NAMALWA (cell line): ENCODE measurements around the gene FAM3C.
"Not testable (repeated sequence)": the region's sequence is repeated elsewhere in the genome, so short reads cannot be mapped to it uniquely, and the experiment has no call there.

ENCODE experiments used
- DNase-seq: peaks from one replicate; pipeline ENCODE4 v3.0.0-alpha.2; 2015; ENCODE audit warnings: low spot score

Gene FAM3C

DNA sequence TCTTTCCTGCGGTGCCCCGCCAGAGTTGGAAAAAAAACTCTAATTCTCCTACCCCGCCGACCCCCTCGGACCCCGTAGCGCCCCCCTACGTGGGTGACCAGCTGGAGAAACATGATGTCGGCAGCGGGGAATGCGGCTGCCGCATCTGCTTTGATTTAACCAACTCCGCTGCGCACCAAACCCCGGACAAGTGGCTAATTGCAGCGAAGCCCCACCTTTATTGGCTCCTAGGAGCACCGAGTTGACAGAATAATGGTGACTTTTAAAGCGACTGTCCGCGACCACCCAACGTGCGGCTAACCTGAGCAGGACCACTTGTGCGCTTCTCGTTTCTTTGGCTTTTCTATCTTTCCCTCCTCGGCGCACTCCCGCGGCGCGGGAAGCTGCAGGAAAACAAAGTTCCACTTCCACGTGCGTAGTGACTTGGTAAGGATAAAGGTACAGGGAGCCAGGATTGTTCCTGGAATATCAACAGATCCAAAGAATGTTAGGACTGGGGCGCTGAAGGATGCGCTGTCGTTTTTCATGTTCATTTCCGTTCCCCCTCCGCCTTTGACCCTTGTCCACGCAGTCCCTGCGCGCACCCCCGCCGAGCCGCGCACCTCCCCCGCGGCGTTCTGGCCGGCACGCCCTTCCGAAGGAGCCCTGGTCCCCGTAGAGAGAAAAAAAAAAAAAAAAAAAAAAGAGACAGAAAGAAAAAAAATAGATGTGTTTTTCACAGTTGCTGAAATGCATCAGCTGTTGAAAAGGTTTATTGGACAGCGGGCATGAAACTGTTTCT, 65.9 kb downstream of the FAM3C start:
- no peak for DNase-seq

DNA sequence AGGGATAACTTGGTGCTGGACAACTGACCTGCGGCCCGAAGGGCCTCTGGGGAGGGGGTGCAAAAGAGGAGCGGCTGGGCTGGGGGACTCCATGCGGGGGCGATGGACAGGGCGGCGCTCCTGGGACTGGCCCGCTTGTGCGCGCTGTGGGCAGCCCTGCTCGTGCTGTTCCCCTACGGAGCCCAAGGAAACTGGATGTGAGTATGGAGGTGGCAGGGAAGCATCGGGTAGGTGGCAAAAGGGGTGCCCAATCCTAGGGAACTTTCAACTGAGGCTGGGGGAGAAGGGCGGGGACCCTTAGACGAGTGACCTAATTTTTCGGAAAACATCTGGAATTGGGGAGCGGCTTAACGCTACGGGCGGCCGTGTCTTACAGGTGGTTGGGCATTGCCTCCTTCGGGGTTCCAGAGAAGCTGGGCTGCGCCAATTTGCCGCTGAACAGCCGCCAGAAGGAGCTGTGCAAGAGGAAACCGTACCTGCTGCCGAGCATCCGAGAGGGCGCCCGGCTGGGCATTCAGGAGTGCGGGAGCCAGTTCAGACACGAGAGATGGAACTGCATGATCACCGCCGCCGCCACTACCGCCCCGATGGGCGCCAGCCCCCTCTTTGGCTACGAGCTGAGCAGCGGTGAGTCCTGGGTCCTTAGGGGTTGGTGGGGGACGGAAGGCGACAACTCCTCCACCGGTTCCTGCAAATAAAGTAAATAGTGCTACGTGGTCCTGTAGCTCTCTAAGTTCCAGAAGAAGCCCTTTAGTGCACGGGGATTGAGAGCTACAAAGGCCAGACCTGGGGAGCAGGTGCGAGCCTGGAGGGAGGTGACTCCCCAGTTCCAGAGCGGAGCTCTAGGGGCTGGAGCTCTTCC, 66.7 kb downstream of the FAM3C start:
- DNase-seq, result no peak

DNA sequence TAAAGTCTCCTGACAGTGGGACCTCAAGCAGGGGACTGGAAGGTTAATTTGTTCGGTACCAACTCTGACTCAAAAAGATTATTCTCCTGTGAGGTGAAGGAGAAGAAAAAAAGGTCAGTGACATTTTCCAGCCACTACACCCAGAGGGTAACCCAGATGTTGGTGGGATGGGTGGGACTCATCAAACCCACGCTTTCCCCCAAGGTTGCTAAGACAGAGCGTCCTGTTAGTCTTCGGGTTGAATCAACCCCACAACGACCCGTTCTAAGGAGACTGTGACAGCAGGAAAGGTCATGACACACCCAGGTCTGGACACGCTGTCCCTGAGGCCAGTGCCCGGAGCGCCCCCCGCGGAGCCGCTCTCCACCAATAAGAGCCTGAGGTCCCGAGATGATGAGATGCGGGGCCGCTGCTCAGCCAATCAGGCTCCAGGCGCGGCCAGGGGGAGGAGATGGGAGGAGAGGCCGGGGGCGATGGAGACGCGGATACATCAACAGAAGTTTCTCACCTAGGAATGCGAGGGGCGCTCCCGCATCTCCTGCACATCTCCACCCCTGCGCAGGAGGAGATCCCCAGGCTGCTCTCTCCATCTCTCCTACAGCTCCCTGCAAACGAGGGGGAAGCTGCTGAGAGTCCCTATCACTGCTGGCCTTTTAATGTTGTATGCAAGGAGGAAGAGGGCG, 67.5 kb downstream of the FAM3C start, which contains the start of gene WNT16:
TSS of gene WNT16 (plus strand) at position 493 of the 683 bp plus-strand sequence. CDS start 293 bp downstream, outside the sequence.
- no peak for DNase-seq

DNA sequence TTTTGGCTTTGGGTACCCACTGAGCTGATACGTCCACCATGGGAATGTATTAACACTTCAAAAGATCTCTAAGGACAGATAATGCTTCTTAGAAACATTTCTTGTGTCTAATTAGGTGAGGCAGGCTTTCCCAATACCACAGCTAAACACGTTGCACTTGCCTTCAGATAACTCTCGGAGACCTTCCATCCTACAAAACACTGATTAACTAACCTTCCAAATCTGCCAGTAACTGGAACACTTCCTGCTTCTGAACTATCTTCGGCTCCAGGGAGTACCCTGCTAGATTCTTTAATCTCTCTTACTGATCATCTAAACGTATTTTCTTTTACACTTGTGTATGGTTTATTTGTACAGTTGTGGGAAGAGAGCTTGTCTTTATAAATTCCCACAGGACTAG, 68.4 kb downstream of the FAM3C start:
- DNase-seq, result no peak

DNA sequence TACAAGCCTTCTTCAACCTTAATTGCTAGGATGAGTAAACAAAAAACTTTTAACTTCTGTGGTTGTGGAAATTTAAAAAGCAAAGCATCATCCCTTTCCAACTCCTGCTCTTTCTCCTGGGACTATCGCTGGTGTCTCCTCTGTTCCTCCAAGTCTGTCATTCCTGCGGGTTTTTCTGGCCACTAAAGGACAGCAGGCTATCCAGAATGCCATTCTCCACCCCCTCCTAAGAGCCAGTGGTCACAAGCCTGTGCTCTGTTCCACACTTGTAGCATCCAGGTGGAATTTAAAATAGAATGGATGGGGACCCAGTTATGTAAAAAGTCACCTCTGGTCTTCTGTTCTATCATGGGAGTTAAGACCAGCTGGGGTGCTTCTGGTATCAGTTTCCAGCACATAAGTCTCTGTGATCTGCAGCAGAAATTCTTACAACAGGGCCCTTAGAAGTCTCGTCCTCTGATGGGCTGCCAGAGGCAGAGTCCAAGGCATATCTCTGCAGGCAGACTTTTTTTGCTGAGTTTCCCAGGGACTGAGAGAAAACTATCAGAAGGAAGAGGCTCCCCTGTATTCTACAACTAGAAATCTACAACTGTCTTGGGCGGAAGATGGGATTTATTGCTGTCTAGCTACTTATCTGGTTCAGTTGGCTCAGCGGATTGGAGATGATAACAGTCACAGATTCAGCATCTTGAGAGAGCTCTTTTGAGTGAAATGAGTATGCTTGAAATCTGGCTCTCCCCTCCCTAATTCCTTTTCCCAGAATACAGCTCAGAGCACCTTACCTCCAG, 72.4 kb downstream of the FAM3C start:
- no peak for DNase-seq

DNA sequence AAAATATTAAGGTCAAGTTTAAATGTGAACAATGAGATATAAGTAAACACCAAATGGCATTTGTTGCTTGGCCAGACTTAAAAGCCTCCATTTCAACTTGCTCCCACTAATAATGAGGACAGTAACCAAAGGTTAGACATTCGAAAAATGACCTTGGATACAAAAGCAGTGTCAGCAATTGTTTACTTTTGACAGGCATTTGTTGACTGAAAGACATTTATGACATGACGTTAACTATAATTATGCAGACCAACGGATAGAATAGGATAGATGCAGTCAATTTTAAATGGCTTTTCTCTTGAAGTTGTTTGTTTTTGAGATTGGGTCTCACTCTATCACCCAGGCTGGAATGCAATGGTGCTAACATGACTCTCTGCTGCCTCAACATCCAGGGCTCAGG, 73.6 kb downstream of the FAM3C start:
- no peak for DNase-seq

DNA sequence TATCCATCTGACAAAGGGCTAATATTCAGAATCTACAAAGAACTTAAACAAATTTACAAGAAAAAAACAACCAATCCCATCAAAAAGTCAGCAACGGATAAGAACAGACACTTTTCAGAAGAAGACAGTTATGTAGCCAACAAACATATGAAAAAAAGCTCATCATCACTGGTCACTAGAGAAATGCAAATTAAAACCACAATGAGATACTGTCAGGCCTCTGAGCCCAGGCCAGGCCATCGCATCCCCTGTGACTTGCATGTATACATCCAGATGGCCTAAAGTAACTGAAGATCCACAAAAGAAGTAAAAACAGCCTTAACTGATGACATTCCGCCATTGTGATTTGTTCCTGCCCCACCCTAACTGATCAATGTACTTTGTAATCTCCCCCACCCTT, 80.9 kb downstream of the FAM3C start:
- DNase-seq, result not testable (repeated sequence)

DNA sequence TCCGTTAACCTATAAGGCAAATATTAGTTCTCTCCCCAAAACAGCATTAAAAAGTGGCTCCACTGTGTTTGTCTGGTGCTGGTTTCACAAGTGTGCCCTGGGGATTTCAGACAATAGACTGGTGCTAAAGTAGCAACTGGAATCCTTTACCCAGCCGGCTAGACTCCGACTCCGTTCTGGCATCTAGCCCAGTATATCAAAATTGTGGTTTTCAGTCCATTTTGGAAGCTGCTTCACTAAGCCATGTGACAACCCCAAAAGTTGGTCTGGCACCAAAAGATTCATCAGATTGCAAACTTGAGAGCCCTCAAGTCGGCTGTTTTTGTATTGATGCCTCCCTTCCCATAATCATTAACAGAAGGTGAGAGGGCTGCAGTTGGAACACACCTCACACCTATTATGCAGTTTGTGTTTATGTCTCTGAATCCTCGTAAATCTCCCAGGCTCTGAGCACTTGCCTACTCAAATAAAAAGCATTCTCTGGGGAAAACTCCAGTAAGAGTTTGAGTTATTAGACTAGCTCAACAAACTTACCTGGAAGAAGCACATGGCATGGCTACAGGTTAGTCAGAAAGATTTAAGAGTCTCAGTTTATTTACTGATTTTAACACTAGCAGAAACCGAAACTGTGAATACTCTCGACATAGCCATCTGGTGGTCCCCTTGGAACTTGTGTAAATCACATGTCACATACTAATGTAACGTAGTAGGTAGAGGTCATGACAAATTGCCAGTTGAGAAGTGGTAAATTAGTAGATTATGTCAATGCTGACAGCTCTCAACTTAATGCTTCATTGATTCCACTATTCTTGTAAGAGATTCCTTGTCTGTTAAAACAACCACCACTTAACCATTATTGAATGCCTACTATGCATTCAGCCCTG, 82.1 kb downstream of the FAM3C start:
- DNase-seq, result peak; percentile 77

DNA sequence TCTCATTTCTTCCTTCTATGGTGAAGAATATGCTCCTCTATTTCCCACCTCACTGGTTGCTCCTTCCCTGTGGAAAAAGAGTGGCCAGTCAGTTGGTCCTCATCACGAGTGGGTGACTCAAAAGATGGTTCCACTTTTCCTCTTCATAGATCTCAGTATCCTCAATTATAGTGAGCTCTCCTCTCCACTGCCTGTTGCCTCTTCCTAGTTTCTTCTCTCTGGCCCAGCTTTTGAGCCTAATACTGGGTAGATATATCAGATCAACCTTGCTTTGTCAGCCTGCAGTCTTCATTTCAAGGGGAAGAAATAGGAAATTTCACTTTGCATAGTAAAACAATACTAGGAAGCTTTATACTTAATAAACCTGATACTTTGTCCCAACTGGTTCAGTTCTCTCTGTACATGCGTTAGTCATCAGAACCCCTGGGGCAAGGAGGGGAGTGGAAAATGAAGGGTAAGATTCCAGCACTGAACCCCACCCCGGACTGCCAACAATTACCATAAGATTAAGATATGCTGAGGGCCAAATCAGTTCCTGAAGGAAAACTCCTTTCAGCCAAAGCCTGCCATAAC, 82.8 kb downstream of the FAM3C start:
- DNase-seq, result no peak

DNA sequence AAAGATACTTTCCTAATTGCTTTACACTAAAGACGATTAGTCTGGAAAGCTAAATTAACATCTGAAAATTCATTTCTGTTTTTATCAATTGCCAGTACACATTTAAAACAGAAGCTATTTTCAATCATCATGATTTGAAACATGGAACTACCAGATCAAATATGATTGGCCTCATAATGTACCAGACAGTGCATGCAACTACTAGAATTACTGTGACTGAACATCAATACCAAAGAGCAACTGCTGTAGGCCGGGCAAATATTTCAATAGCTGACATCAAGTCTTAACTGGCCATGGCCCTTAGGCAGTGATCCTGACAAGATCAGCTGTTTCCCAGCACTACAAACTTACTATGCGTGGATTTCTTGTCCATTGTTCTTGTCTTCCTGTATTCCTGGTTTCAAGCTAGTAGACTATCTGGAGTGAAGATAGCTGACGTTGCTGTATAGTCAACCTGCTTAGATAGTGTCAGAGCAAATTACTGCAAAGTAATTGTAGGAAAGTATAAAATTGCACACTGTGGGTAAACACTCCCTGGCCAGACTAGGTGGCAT, 89.0 kb downstream of the FAM3C start:
- DNase-seq, result no peak

DNA sequence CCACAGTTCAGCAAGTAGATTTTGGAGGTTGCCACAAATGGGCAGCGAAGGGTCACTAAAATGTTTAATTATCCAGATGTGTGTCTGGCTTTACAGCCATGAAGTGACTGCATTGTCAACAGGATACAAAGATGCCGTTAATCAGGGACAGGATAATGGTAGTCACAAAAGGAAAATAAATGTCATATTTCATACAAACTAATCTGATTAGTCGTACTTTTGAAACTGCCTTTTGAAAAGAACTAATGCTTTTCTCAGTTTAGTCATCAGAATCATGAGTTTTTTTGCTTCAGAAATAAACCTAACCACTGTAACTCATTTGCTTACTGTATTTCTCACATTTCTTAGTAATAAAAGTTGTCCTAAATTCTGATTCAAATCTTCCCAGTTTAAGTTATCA, 89.5 kb downstream of the FAM3C start:
- DNase-seq, result no peak

DNA sequence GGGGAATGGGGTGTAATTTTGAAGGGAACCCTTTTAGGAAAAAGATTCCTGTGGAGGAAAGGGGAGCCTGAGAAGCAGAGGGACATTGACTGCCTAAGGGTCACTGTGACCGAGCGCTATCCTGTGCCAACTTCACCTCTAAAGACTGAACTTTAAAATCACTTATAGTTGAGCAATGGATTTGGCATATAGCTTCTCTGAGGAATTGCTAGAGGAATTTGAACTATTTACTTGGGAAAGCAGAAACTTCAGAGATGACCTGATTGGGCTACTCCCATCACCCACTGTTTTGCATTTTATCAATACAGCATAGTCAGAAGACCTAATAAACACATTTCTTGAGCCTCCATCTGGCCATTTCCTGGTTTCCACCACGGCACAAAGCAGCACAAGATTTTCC, 91.0 kb downstream of the FAM3C start:
- no peak for DNase-seq

DNA sequence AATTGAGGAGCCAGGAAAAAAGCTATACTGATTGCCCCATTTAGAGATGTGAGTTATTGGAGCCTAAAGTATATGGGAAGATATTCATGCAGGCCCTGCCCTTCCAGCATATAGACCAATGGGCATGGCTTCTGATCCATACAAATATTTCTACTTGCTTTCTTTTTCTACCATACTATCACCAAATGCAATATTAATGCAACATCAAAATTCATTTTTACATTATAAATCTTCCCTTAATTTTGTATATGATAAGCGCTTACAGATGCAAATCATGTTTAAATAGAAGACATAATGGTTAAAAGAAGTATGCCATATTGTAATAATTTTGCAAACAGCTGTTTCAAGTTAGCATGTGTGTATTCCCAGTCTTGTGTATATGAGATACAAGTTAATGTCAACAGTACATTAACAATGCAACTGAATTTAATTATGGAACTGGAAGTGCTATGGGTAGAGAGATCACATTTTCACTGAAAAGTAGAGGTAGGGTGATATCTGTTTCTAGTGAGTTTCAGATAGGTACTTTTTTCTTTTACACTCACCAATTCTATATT, 91.9 kb downstream of the FAM3C start:
- no peak for DNase-seq

DNA sequence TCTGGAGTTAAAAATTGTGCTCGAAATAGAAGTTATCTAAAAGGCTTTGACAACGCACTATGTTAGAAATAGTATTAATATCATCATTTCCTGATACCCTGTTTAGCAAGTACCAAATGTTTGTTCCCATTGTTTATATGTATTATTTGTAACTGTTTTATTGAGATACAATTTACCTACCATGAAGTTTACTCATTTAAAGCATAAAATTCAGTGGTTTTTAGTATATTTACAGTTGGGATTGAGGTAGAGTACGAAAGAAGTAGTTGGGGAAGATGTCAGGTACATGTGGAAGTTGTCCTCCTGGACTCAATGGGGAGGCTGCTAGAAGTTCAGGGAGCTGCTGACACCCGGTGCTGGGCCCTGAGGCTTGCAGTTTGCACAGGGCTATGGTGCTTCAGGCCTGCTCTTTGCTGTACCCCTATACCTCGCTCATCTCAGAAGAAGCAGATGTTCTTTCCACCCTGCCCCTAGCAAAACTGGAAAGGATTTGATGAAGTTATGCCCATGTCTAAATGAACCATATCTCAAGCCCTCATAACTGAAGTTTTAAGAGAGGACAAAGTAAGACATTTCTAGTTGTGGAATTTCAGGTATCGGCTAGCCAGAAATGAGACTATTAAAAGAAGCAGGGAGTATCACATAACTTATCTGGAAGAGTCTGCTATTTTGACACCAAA, 92.5 kb downstream of the FAM3C start:
- no peak for DNase-seq

DNA sequence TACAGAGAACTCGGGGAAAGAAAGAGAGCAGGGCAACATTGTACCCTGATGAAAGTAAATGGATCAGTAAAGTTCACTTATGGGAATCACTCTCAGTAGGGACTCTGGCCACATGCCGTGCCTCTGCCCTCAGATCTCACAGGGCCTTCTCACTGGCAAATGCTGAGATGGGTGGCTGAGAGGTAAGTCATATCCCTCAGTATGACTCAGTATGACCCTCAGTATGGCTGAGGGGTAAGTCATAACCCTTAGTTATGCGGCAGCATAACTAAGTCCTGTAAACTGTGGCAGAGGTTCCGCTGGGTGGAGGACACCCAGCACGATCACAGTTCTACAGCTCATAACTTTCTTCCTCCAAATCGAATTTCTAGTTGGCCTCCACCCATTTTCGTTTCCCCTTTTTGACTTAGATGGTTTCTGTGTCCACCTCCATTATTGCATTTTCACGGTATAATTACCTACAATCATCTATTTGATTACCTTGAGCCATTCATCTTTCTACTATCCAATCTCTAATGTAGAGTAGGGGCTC, 93.8 kb downstream of the FAM3C start:
- no peak for DNase-seq

DNA sequence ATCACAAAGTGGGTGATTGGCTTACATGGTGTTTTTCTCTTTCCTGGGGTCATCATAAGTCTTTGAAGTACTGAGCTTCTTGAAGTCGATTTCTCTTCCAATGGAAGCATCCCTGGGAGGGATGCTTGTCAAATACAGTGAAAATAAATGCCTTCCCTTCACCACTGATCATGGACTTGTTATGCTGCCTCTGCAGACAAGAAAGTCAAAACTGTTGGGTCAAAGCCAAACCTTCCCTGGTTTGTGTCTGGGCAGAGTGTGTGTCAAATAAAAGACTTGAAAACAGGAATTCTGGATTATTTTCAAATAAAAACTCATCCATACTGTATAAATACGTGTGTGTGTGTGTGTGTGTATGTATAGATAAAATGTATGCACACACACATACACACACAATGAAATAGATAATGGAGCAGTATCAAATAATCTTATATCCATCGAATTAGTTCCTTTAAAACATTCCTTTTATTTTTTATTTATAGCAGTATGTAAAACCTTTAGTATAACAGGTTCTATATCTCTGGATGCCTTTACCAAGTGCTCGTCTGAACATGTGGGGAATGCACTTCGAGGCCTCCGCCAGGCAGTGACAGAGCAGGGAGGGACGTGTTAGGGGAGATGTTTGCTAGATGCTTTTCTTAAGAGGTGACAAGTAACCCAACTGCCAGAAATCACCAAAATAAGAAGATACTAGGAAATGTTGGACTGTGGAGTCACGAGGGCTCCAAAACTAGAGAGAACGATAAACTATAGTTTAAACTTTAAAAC, 94.5 kb downstream of the FAM3C start:
- DNase-seq, result no peak

DNA sequence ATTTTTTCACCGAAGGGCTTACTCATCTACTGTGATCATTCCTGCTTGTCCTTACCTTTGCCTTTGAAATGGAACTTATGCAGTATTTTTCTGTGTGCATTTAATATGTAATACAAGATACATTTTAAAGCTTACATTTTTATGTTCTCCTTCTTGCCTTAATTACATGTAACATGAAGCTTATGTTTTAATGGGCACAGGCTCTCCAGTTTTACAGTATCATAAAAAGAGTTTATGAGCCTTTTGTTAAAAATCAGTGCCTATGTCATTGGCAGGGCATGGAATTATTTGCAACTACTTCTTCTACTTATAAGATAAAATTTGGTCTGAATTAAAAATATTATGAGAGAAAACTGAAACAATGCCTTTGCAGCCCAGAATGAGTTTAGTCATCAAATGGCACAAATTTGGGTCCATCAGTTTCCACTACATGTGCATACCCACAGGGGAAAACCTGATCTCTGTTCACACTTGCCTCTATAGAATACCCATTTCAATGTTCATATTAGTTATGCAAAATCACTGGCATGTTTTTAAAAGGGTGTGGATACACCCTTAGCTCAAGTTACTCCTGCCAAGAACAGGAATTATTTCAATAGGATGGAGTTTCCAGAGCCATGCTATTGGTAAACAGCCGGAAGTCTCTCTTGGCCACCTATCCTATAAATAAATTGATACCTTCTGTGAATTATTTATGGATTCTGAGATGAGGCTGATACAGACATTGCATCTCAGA, 95.3 kb downstream of the FAM3C start:
- no peak for DNase-seq
